K562 (cell line): Measurements from ENCODE around the gene GCNT2. TPM values are rescaled to one million over a fixed set of nuclear protein-coding genes. Genes with fewer than 3 reads are reported as not detected.

Experiments
- ATAC-seq: fragments of 200-7000 bp; cut with Tn5 transposase; 3 replicates; pipeline ENCODE4 v1.9.1; 2020; ENCODE audit warnings: moderate library complexity
- BruUV-seq: library from RNA; stranded (reverse); fragments of 400-500 nt; replicated peaks from 2 replicates; lab custom pipeline; 2021; lab: Mats Ljungman, UMichigan
- CTCF ChIA-PET: fragments of 300-600 bp; formaldehyde crosslinking; extraction: SDS; loops from one replicate; lab custom pipeline; 2021; ENCODE audit warnings: low intra/inter-chr PET ratio; lab: Yijun Ruan, JAX
- POLR2A ChIA-PET: fragments of 300-600, 350-650 bp; sonication (Branson Sonifier 250); formaldehyde crosslinking; extraction: SDS; loops from one replicate; lab custom pipeline; 2021; ENCODE audit warnings: antibody characterized with exemption, inconsistent platforms; lab: Yijun Ruan, JAX
- DNase-seq, 4 experiments: peaks; one replicate each; pipeline versions ENCODE4 v3.0.0 to v3.0.0-alpha.2; 2011 to 2018; ENCODE audit warnings: low spot score in 3 of 4, mixed read lengths in 3 of 4; ENCODE audit errors: extremely low read depth in 1 of 4
- FAIRE-seq: peaks from 2 replicates; lab custom pipeline; 2011; peaks lifted over from hg19 to GRCh38; lab: Jason Lieb, UNC
- H2AFZ ChIP-seq: 2 replicates; pipeline ENCODE4 v1.6.0; 2011; ENCODE audit warnings: low read depth, low read length, control low read depth, inconsistent platforms
- H3K27ac ChIP-seq: fragments of 200-600 bp; 3 replicates; pipeline ENCODE4 v1.8.0; 2011; ENCODE audit warnings: low read depth, mild to moderate bottlenecking, control low read depth, inconsistent platforms, low read length, moderate library complexity, mixed read lengths; ENCODE audit errors: extremely low read depth
- H3K27me3 ChIP-seq, 2 experiments: fragments of 300-600 bp in 1 of 2; 2 replicates in 1 of 2; 3 replicates in 1 of 2; pipeline versions ENCODE4 v1.6.0 to v1.8.0; 2011; ENCODE audit warnings: inconsistent platforms in 2 of 2, low read length in 2 of 2, mild to moderate bottlenecking in 1 of 2, mixed read lengths in 1 of 2, moderate library complexity in 1 of 2; ENCODE audit not compliant: control insufficient read depth in 2 of 2, insufficient read depth in 2 of 2
- H3K36me3 ChIP-seq: fragments of 300-600 bp; 3 replicates; pipeline ENCODE4 v1.8.0; 2011; ENCODE audit warnings: mild to moderate bottlenecking, low read length, inconsistent platforms; ENCODE audit not compliant: control insufficient read depth, insufficient read depth
- H3K4me1 ChIP-seq, 2 experiments: fragments of 200-600 bp in 1 of 2; replicated peaks in 1 of 2; 2 replicates in 1 of 2; 3 replicates in 1 of 2; pipeline versions ENCODE4 v1.5.1 to v1.8.0; 2011; ENCODE audit warnings: inconsistent platforms in 2 of 2, low read length in 2 of 2, mild to moderate bottlenecking in 1 of 2, mixed read lengths in 1 of 2, moderate library complexity in 1 of 2; ENCODE audit not compliant: control insufficient read depth in 2 of 2, insufficient read depth in 2 of 2
- H3K4me2 ChIP-seq: 2 replicates; pipeline ENCODE4 v1.6.1; 2011; ENCODE audit warnings: low read length, control low read depth, inconsistent platforms, mixed read lengths; ENCODE audit not compliant: insufficient read depth
- H3K4me3 ChIP-seq: fragments of 200-600 bp; sonication (generic), shearing (Covaris generic); 2 replicates; pipeline ENCODE4 v1.5.1; 2016; ENCODE audit warnings: control low read depth, inconsistent platforms
- H3K79me2 ChIP-seq: fragments of 200-600 bp; 3 replicates; pipeline ENCODE4 v1.8.0; 2011; ENCODE audit warnings: low read length, inconsistent platforms; ENCODE audit not compliant: control insufficient read depth, insufficient read depth
- H3K9ac ChIP-seq, 2 experiments: 2 replicates each; pipeline versions ENCODE4 v1.6.0 to v1.6.1; 2011; ENCODE audit warnings: low read depth in 2 of 2, low read length in 2 of 2, control low read depth in 1 of 2, inconsistent platforms in 1 of 2, mild to moderate bottlenecking in 1 of 2, mixed read lengths in 1 of 2; ENCODE audit not compliant: insufficient read depth in 1 of 2
- H3K9me1 ChIP-seq: one replicate; pipeline ENCODE4 v1.6.0; 2011; ENCODE audit warnings: inconsistent platforms, mild to moderate bottlenecking, low read length, moderate library complexity; ENCODE audit not compliant: control insufficient read depth, insufficient read depth
- H3K9me3 ChIP-seq: replicated peaks from 2 replicates; pipeline ENCODE4 v1.5.1; 2011; ENCODE audit warnings: low read depth, low read length, inconsistent platforms; ENCODE audit not compliant: control insufficient read depth, insufficient read depth
- H4K20me1 ChIP-seq: replicated peaks from 2 replicates; pipeline ENCODE4 v1.6.1; 2011; ENCODE audit warnings: low read length, inconsistent platforms, mixed read lengths; ENCODE audit not compliant: control insufficient read depth, insufficient read depth
- BRD4 ChIP-seq: fragments of 200-600 bp; sonication (generic); IDR thresholded peaks from 2 replicates; pipeline ENCODE4 v1.6.1; 2017; ENCODE audit warnings: inconsistent platforms
- CHD2 ChIP-seq: IDR thresholded peaks from 2 replicates; pipeline ENCODE4 v1.6.1; 2011; ENCODE audit warnings: low read depth, low read length
- EHMT2 ChIP-seq: fragments of 450-650 bp; IDR thresholded peaks from 2 replicates; pipeline ENCODE4 v1.6.1; 2018; ENCODE audit warnings: antibody characterized with exemption
- ETV5 ChIP-seq: sonication (generic); formaldehyde crosslinking; IDR thresholded peaks from 2 replicates; pipeline ENCODE4 v1.4.0; 2020; ENCODE audit warnings: low read depth, mild to moderate bottlenecking, missing genetic modification reagents
- FIP1L1 ChIP-seq: fragments of 200-400 bp; formaldehyde crosslinking; IDR thresholded peaks from 2 replicates; pipeline ENCODE4 v1.6.1; 2018; ENCODE audit warnings: mild to moderate bottlenecking, low read depth, low read length; ENCODE audit not compliant: poor library complexity, severe bottlenecking
- ZNF551 ChIP-seq: fragments of 250-450 bp; sonication (Bioruptor Pico); IDR thresholded peaks from 2 replicates; pipeline ENCODE4 v1.5.0; 2021; ENCODE audit warnings: mild to moderate bottlenecking, moderate library complexity
- ZNF696 ChIP-seq: fragments of 250-450 bp; sonication (Bioruptor Pico); conservative IDR thresholded peaks from 2 replicates; pipeline ENCODE4 v1.4.0; 2020; ENCODE audit warnings: mild to moderate bottlenecking, moderate library complexity
- WGBS: fragments of 100-300 bp; shearing (Covaris generic); methylation state at CpG from one replicate; pipeline ENCODE4 v1.1.6; 2016; ENCODE audit warnings: low coverage, mixed read lengths; ENCODE audit not compliant: insufficient coverage; ENCODE audit errors: missing lambda C conversion rate; 5-methylcytosine and 5-hydroxymethylcytosine counted together
- in situ Hi-C: fragments of 300-500 bp; cut with MboI; formaldehyde crosslinking; loops from 4 replicates; pipeline ENCODE4 v1.15.0; 2018; ENCODE audit warnings: inconsistent platforms, mixed read lengths
- intact Hi-C: fragments of 100-400 bp; cut with micrococcal nuclease; formaldehyde crosslinking; loops from 2 replicates; pipeline ENCODE4 v1.14.2; 2022
- polyA plus RNA-seq, 8 experiments: library from polyadenylated mRNA; depleted of rRNA in 4 of 8; stranded (reverse) in 5 of 8; unstranded in 3 of 8; fragments of >200 nt; fragmentation: Nextera tagmentation in 2 of 8; fragmentation: Illumina TruSeq in 1 of 8; extraction: Ambion mirVana in 2 of 8; extraction: Trizol in 1 of 8; gene quantifications; 2 replicates each; pipeline versions ENCODE4 v1.2.1 to v1.2.3, GENCODE V29; 2011 to 2014; ENCODE audit warnings: inconsistent platforms in 1 of 8, missing spikeins in 1 of 8
- total RNA-seq, 7 experiments: library from RNA; depleted of rRNA in 6 of 7; stranded (reverse); fragments of >200 nt in 6 of 7; fragmentation: Illumina TruSeq in 2 of 7; extraction: Trizol in 2 of 7; gene quantifications; 2 replicates each; pipeline versions ENCODE4 v1.2.1 to v1.2.3, GENCODE V29; 2011 to 2021; ENCODE audit warnings: low replicate concordance in 1 of 7
- TF ChIP-seq, protein P1 (sequence below): sonication (generic); formaldehyde crosslinking; IDR thresholded peaks from 2 replicates; pipeline ENCODE4 v1.8.1; 2023; ENCODE audit warnings: mild to moderate bottlenecking, missing genetic modification reagents
- TF ChIP-seq, protein P2 (sequence below): sonication (generic); IDR thresholded peaks from 2 replicates; pipeline ENCODE4 v1.6.1; 2016
- TF ChIP-seq, protein P3 (sequence below): fragments of 250-450 bp; sonication (Bioruptor Pico); IDR thresholded peaks from 2 replicates; pipeline ENCODE4 v1.8.0; 2021; ENCODE audit warnings: moderate library complexity, mild to moderate bottlenecking, inconsistent platforms
- TF ChIP-seq, protein P4 (sequence below), 2 experiments: fragments of 450-650 bp; IDR thresholded peaks; 2 replicates each; pipeline ENCODE4 v1.6.1; 2016

GCNT2 gene
- total and polyA plus RNA-seq, 9 of the 15 experiments (the other 6 are each of a cell fraction or from before 2014, with no cell fraction given), result 0.78 to 2.6 (median 1.6) TPM

DNA sequence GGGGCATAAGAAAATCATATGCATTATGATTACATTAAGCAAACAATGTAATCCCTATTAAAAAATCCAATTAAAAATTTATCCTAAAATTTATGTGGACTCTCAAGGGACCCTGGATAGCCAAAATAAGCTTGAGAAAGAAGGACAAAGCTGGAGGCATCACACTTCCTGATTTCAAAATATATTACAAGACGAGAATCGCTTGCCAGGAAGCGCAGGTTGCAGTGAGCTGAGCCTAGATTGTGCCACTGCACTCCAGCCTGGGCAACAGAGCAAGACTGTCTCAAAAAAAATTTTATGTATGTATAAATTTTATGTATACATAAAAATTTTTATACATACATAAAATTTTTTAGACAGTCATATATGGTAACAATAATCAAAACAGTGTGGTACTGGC, 48.5 kb upstream of the GCNT2 start:
- Histone ChIP-seq H4K20me1 (no peaks in the 10 kb centered on the region), H2AFZ (no peak overlapping the region), H3K9ac (no peak overlapping the region)
- intact Hi-C loops, result no loop called here
- no peak for FAIRE-seq
- TF ChIP-seq, protein P1, sequence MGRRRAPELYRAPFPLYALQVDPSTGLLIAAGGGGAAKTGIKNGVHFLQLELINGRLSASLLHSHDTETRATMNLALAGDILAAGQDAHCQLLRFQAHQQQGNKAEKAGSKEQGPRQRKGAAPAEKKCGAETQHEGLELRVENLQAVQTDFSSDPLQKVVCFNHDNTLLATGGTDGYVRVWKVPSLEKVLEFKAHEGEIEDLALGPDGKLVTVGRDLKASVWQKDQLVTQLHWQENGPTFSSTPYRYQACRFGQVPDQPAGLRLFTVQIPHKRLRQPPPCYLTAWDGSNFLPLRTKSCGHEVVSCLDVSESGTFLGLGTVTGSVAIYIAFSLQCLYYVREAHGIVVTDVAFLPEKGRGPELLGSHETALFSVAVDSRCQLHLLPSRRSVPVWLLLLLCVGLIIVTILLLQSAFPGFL (CRISPR knock-in tag), result no peak
- TF ChIP-seq, protein P2, sequence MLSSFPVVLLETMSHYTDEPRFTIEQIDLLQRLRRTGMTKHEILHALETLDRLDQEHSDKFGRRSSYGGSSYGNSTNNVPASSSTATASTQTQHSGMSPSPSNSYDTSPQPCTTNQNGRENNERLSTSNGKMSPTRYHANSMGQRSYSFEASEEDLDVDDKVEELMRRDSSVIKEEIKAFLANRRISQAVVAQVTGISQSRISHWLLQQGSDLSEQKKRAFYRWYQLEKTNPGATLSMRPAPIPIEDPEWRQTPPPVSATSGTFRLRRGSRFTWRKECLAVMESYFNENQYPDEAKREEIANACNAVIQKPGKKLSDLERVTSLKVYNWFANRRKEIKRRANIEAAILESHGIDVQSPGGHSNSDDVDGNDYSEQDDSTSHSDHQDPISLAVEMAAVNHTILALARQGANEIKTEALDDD, result no peak
- TF ChIP-seq CHD2 (no peak), EHMT2 (no peak), ETV5 (no peak), FIP1L1 (no peak), ZNF696 (CRISPR knock-in tag) (no peak), BRD4 (no peak), ZNF551 (CRISPR knock-in tag) (no peak)
- TF ChIP-seq, protein P3, sequence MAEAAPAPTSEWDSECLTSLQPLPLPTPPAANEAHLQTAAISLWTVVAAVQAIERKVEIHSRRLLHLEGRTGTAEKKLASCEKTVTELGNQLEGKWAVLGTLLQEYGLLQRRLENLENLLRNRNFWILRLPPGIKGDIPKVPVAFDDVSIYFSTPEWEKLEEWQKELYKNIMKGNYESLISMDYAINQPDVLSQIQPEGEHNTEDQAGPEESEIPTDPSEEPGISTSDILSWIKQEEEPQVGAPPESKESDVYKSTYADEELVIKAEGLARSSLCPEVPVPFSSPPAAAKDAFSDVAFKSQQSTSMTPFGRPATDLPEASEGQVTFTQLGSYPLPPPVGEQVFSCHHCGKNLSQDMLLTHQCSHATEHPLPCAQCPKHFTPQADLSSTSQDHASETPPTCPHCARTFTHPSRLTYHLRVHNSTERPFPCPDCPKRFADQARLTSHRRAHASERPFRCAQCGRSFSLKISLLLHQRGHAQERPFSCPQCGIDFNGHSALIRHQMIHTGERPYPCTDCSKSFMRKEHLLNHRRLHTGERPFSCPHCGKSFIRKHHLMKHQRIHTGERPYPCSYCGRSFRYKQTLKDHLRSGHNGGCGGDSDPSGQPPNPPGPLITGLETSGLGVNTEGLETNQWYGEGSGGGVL (CRISPR knock-in tag), result no peak
- TF ChIP-seq, protein P4, sequence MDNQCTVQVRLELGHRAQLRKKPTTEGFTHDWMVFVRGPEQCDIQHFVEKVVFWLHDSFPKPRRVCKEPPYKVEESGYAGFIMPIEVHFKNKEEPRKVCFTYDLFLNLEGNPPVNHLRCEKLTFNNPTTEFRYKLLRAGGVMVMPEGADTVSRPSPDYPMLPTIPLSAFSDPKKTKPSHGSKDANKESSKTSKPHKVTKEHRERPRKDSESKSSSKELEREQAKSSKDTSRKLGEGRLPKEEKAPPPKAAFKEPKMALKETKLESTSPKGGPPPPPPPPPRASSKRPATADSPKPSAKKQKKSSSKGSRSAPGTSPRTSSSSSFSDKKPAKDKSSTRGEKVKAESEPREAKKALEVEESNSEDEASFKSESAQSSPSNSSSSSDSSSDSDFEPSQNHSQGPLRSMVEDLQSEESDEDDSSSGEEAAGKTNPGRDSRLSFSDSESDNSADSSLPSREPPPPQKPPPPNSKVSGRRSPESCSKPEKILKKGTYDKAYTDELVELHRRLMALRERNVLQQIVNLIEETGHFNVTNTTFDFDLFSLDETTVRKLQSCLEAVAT (IDR thresholded peaks at IDR 0.05), result no peak
- TF ChIP-seq, all 486 proteins: peak for 0
- H3K9me1 ChIP-seq, result no peaks in the 10 kb centered on the region
- no peak overlapping the region for H3K4me2 ChIP-seq
- peaks cover 8 to 21% of the 10 kb centered on the region in 2 experiments; a peak in 4 of 5 replicates for H3K27me3 ChIP-seq
- POLR2A ChIA-PET, result no interaction called here
- DNase-seq (no peak), ATAC-seq (no peak)
- BruUV-seq, result no TSS peak
- no peaks in the 10 kb centered on the region for H3K4me1 ChIP-seq
- H3K9me3 ChIP-seq, result no peaks in the 10 kb centered on the region
- in situ Hi-C loops, result no loop called here
- H3K4me3 ChIP-seq, result no peak overlapping the region
- no peaks in the 10 kb centered on the region for H3K36me3 ChIP-seq
- 11% methylated on average over 3 of the region's 3 CpGs for WGBS
- no peak overlapping the region for H3K27ac ChIP-seq
- H3K79me2 ChIP-seq, result no peaks in the 10 kb centered on the region
- CTCF ChIA-PET, result no interaction called here
